K562 (cell line): ENCODE data around the gene PXN. TPM values are rescaled to one million over a fixed set of nuclear protein-coding genes. Genes with fewer than 3 reads are reported as not detected.

Experiments used
- ARNT ChIP-seq, 2 experiments: fragments of 450-650 bp; IDR thresholded peaks; 2 replicates each; pipeline ENCODE4 v1.6.1; 2016; ENCODE audit warnings: mild to moderate bottlenecking in 1 of 2
- ATF3 ChIP-seq, 2 experiments: fragments of 450-650 bp in 1 of 2; sonication (generic) in 1 of 2; formaldehyde crosslinking in 1 of 2; IDR thresholded peaks in 1 of 2; conservative IDR thresholded peaks in 1 of 2; 2 replicates each; pipeline versions ENCODE4 v1.6.1 to v1.8.1; 2016 to 2023; ENCODE audit warnings: mild to moderate bottlenecking in 2 of 2, moderate library complexity in 2 of 2, inconsistent platforms in 1 of 2, missing genetic modification reagents in 1 of 2
- ATF6 ChIP-seq: sonication (generic); formaldehyde crosslinking; IDR thresholded peaks from 2 replicates; pipeline ENCODE4 v1.4.0; 2020; ENCODE audit warnings: mild to moderate bottlenecking, missing genetic modification reagents
- CEBPB ChIP-seq: fragments of 450-650 bp; IDR thresholded peaks from 2 replicates; pipeline ENCODE4 v1.6.1; 2016; ENCODE audit warnings: missing genetic modification characterization, missing compliant biosample characterization
- ELK1 ChIP-seq: sonication (generic); formaldehyde crosslinking; IDR thresholded peaks from 2 replicates; pipeline ENCODE4 v1.8.1; 2022; ENCODE audit warnings: missing genetic modification reagents
- FOXK2 ChIP-seq, 2 experiments: fragments of 450-650 bp; IDR thresholded peaks in 1 of 2; conservative IDR thresholded peaks in 1 of 2; 2 replicates each; pipeline ENCODE4 v1.6.1; 2016; ENCODE audit warnings: low read depth in 2 of 2, mild to moderate bottlenecking in 1 of 2
- GATAD2B ChIP-seq: fragments of 450-650 bp; IDR thresholded peaks from 2 replicates; pipeline ENCODE4 v1.6.1; 2017; ENCODE audit warnings: mild to moderate bottlenecking, borderline replicate concordance
- HMBOX1 ChIP-seq: sonication (generic); IDR thresholded peaks from 2 replicates; pipeline ENCODE4 v1.6.1; 2016
- MAFK ChIP-seq: IDR thresholded peaks from 2 replicates; pipeline ENCODE4 v1.6.1; 2011; ENCODE audit warnings: low read length, improper control_type of control experiment
- MAZ ChIP-seq, 2 experiments: fragments of 450-650 bp in 1 of 2; sonication (generic) in 1 of 2; formaldehyde crosslinking; IDR thresholded peaks in 1 of 2; conservative IDR thresholded peaks in 1 of 2; 2 replicates each; pipeline versions ENCODE4 v1.4.0 to v1.5.0; 2020; ENCODE audit warnings: mild to moderate bottlenecking in 1 of 2, missing genetic modification reagents in 1 of 2
- MNT ChIP-seq, 2 experiments: fragments of 450-650 bp; conservative IDR thresholded peaks; 2 replicates each; pipeline ENCODE4 v1.6.1; 2017; ENCODE audit warnings: mild to moderate bottlenecking in 2 of 2, moderate library complexity in 2 of 2
- MTF1 ChIP-seq: fragments of 250-450 bp; sonication (Bioruptor Pico); IDR thresholded peaks from 2 replicates; pipeline ENCODE4 v1.9.0; 2021; ENCODE audit warnings: moderate library complexity, mild to moderate bottlenecking, inconsistent platforms, borderline replicate concordance
- NELFE ChIP-seq: IDR thresholded peaks from 2 replicates; pipeline ENCODE4 v1.6.1; 2011; ENCODE audit warnings: mild to moderate bottlenecking; ENCODE audit not compliant: insufficient read depth, insufficient read length
- PTRF ChIP-seq: fragments of 450-650 bp; IDR thresholded peaks from 2 replicates; pipeline ENCODE4 v1.6.1; 2016; ENCODE audit warnings: mild to moderate bottlenecking, missing genetic modification characterization, missing compliant biosample characterization
- RNF2 ChIP-seq: sonication (generic); IDR thresholded peaks from 2 replicates; pipeline ENCODE4 v1.6.1; 2016
- SMARCA4 ChIP-seq: fragments of 450-650 bp; IDR thresholded peaks from 2 replicates; pipeline ENCODE4 v1.6.1; 2016
- SMARCC2 ChIP-seq: fragments of 450-650 bp; IDR thresholded peaks from 2 replicates; pipeline ENCODE4 v1.6.1; 2017; ENCODE audit warnings: antibody characterized with exemption, moderate library complexity, mild to moderate bottlenecking, low read depth
- TCF3 ChIP-seq: sonication (generic); formaldehyde crosslinking; IDR thresholded peaks from 2 replicates; pipeline ENCODE4 v1.4.0; 2020; ENCODE audit warnings: mild to moderate bottlenecking, missing genetic modification reagents
- ZNF263 ChIP-seq: sonication (generic); formaldehyde crosslinking; IDR thresholded peaks from 2 replicates; pipeline ENCODE4 v1.8.0; 2022; ENCODE audit warnings: mild to moderate bottlenecking, missing genetic modification reagents, borderline replicate concordance
- ZNF316 ChIP-seq: fragments of 450-650 bp; IDR thresholded peaks from 2 replicates; pipeline ENCODE4 v1.6.1; 2016
- polyA plus RNA-seq, 8 experiments: library from polyadenylated mRNA; depleted of rRNA in 4 of 8; stranded (reverse) in 5 of 8; unstranded in 3 of 8; fragments of >200 nt; fragmentation: Nextera tagmentation in 2 of 8; fragmentation: Illumina TruSeq in 1 of 8; extraction: Ambion mirVana in 2 of 8; extraction: Trizol in 1 of 8; gene quantifications; 2 replicates each; pipeline versions ENCODE4 v1.2.1 to v1.2.3, GENCODE V29; 2011 to 2014; ENCODE audit warnings: inconsistent platforms in 1 of 8, missing spikeins in 1 of 8
- total RNA-seq, 7 experiments: library from RNA; depleted of rRNA in 6 of 7; stranded (reverse); fragments of >200 nt in 6 of 7; fragmentation: Illumina TruSeq in 2 of 7; extraction: Trizol in 2 of 7; gene quantifications; 2 replicates each; pipeline versions ENCODE4 v1.2.1 to v1.2.3, GENCODE V29; 2011 to 2021; ENCODE audit warnings: low replicate concordance in 1 of 7

PXN gene
- total and polyA plus RNA-seq, 9 of the 15 experiments (the other 6 are each of a cell fraction or from before 2014, with no cell fraction given): 4.0 to 74.1 (median 18.6) TPM

GRCh38 chr12:120231316-120232011 is 34.1 kb downstream of the PXN start (continued):
- TF ChIP-seq ATF6 (CRISPR knock-in tag) (no peak), ELK1 (CRISPR knock-in tag) (no peak), CEBPB (tag) (0 out of 2 replicates have a peak, but pooled peaks have one; percentile 6), ZNF263 (peak; percentile 49; the same call in 1 of the 2 replicates), MAZ (CRISPR knock-in tag; conservative IDR thresholded peaks at IDR 0.05 in 1 of 2, IDR thresholded peaks at IDR 0.05 in 1 of 2) (0 out of 4 replicates have a peak, but pooled peaks of 1 of the 2 experiments have one; percentile 35), FOXK2 (conservative IDR thresholded peaks at IDR 0.05 in 1 of 2, IDR thresholded peaks at IDR 0.05 in 1 of 2; ENCODE audit: low read depth in 2 of 2) (peak in 1 of 2 experiments; percentile 23; a peak in 1 of 4 replicates), PTRF (tag) (no peak), TCF3 (CRISPR knock-in tag) (peak; percentile 51), MTF1 (CRISPR knock-in tag) (no peak), ZNF316 (peak; percentile 78), MNT (conservative IDR thresholded peaks at IDR 0.05) (0 out of 4 replicates have a peak, but pooled peaks of 1 of the 2 experiments have one; percentile 14), HMBOX1 (peak; percentile 91), GATAD2B (peak; percentile 66; the same call in 1 of the 2 replicates), RNF2 (peak; percentile 60; the same call in 1 of the 2 replicates), NELFE (no peak), ATF3 (IDR thresholded peaks at IDR 0.05) (peak; percentile 91), ATF3 (CRISPR knock-in tag; conservative IDR thresholded peaks at IDR 0.05) (no peak), MAFK (peak; percentile 77), SMARCC2 (peak; percentile 76; the same call in 1 of the 2 replicates), SMARCA4 (peak; percentile 88), ARNT (IDR thresholded peaks at IDR 0.05) (0 out of 4 replicates have a peak, but pooled peaks of 1 of the 2 experiments have one; percentile 21)
